Sigmoid colon (tissue), 7 donors: ENCODE data around the gene TCF7L2. TPM values are rescaled to one million over a fixed set of nuclear protein-coding genes. Genes with fewer than 3 reads are reported as not detected.

Source experiments
- DNase-seq: peaks from one replicate; pipeline ENCODE4 v3.0.0-alpha.2; 2019
- H3K27ac ChIP-seq, 4 donors: fragments of 200-600 bp; sonication (generic); one replicate each; pipeline ENCODE4 v1.5.1; 2016 to 2019; ENCODE audit warnings: mild to moderate bottlenecking in 1 of 4
- H3K27me3 ChIP-seq, 3 donors: fragments of 200-600 bp; sonication (generic); one replicate each; pipeline ENCODE4 v1.5.1; 2019; ENCODE audit warnings: mild to moderate bottlenecking in 1 of 3
- H3K36me3 ChIP-seq, 4 donors: fragments of 200-600 bp; sonication (generic); one replicate each; pipeline ENCODE4 v1.5.1; 2016 to 2019
- H3K4me1 ChIP-seq, 4 donors: fragments of 200-600 bp; sonication (generic); one replicate each; pipeline ENCODE4 v1.5.1; 2017 to 2019
- H3K4me3 ChIP-seq, 4 donors: fragments of 200-600 bp; sonication (generic); one replicate each; pipeline ENCODE4 v1.5.1; 2017 to 2019; ENCODE audit warnings: mild to moderate bottlenecking in 2 of 4, moderate library complexity in 1 of 4
- H3K9me3 ChIP-seq, 4 donors: fragments of 200-600 bp in 3 of 4; sonication (generic) in 3 of 4; one replicate each; pipeline versions ENCODE4 v1.5.1 to v1.6.1; 2013 to 2019
- EP300 ChIP-seq, 4 donors: sonication (generic); formaldehyde crosslinking; IDR thresholded peaks; one replicate each; pipeline ENCODE4 v1.6.1; 2017; ENCODE audit warnings: antibody characterized with exemption in 4 of 4
- POLR2A ChIP-seq, 2 donors: fragments of 450-650 bp; IDR thresholded peaks; one replicate each; pipeline ENCODE4 v1.6.1; 2016; ENCODE audit warnings: antibody characterized with exemption in 2 of 2, mild to moderate bottlenecking in 2 of 2, moderate library complexity in 2 of 2
- POLR2AphosphoS5 ChIP-seq, 4 donors: sonication (generic); formaldehyde crosslinking; IDR thresholded peaks; one replicate each; pipeline ENCODE4 v1.6.1; 2017; ENCODE audit warnings: antibody characterized with exemption in 4 of 4
- WGBS, 2 donors: extraction: QIAGEN DNeasy Blood & Tissue Kit; methylation state at CpG; one replicate each; pipeline ENCODE4 v1.1.7; 2013; 5-methylcytosine and 5-hydroxymethylcytosine counted together
- intact Hi-C: fragments of 100-400 bp; cut with DNase I; formaldehyde crosslinking; loops from one replicate; pipeline ENCODE4 v1.15.1; 2023
- polyA plus RNA-seq, 3 donors: library from polyadenylated mRNA; stranded (reverse); fragments of 200-250 nt; gene quantifications; one replicate each; pipeline ENCODE4 v1.2.3, GENCODE V29; 2013
- total RNA-seq, 4 donors: library from RNA; depleted of rRNA; stranded (reverse); fragments of >200 nt; gene quantifications; one replicate each; pipeline ENCODE4 v1.1.0, GENCODE V29; 2016
- TF ChIP-seq, protein P1 (sequence below), 4 experiments: fragments of 450-650 bp in 3 of 4; fragments of 200-600 bp in 1 of 4; IDR thresholded peaks; one replicate each; pipeline ENCODE4 v1.5.1; 2016 to 2019; ENCODE audit warnings: antibody characterized with exemption in 4 of 4, mild to moderate bottlenecking in 3 of 4, moderate library complexity in 2 of 4
- donor health status: healthy with polysubstance abuse.
- donor health status: Bipolar disorder and iron deficiency.
- donor health status: healthy.

TCF7L2 gene
- total and polyA plus RNA-seq, 7 donors, result 15.3 to 40.4 (median 30.0) TPM

DNA sequence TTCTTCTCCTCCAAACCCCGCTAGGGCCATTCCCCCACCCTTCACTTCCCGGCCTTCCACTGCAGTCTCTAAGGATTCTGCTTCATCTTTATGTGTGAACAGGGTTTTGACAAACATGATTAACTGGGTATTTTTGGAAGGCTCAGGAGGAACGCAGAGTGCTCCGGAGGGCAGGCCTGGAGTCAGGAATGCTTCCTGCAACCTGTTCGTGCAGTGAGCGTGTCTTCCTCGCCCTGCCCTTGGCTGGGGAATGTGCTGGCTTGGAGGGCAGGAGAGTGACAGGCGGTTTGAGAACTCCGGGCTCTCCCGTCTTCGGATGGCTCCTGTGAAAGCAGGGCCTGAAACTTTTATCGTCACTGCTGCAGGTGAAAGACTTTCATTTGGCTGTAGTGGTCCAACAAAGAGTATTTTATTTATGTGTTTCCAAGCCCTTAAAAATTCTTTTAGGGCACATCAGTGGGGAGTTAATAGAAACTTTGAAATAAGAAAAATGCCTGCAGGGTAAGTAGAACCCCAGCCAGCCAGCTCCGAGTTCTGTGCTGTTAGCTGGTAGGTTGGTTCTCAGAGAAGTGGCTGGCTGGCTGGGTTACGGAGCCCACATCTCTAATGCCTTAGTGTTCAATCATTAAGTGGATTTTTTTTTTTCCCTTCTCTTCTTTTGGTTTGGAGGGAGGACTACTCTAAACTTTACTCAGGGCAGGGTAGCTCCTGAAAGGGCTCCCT is 51.0 kb downstream of the TCF7L2 start:
- TF ChIP-seq, protein P1, sequence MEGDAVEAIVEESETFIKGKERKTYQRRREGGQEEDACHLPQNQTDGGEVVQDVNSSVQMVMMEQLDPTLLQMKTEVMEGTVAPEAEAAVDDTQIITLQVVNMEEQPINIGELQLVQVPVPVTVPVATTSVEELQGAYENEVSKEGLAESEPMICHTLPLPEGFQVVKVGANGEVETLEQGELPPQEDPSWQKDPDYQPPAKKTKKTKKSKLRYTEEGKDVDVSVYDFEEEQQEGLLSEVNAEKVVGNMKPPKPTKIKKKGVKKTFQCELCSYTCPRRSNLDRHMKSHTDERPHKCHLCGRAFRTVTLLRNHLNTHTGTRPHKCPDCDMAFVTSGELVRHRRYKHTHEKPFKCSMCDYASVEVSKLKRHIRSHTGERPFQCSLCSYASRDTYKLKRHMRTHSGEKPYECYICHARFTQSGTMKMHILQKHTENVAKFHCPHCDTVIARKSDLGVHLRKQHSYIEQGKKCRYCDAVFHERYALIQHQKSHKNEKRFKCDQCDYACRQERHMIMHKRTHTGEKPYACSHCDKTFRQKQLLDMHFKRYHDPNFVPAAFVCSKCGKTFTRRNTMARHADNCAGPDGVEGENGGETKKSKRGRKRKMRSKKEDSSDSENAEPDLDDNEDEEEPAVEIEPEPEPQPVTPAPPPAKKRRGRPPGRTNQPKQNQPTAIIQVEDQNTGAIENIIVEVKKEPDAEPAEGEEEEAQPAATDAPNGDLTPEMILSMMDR (IDR thresholded peaks at IDR 0.05), result peak in 3 of 4 experiments; percentile 24 to 39 (median 32)
- TF ChIP-seq POLR2A (IDR thresholded peaks at IDR 0.05), result no peak
- no peak for TF ChIP-seq EP300 (IDR thresholded peaks at IDR 0.05)
- peak in 2 of 4 donors; percentile 10 to 24 for TF ChIP-seq POLR2AphosphoS5 (IDR thresholded peaks at IDR 0.05)
- Histone ChIP-seq H3K36me3 (no peaks in the 10 kb centered on the region), H3K27me3 (no peaks in the 10 kb centered on the region), H3K9me3 (no peaks in the 10 kb centered on the region), H3K4me1 (peaks cover 0 to 87% (median 70%) of the 10 kb centered on the region in 4 donors), H3K4me3 (no peak overlapping the region), H3K27ac (peak overlapping the region; percentile 49 to 79 (median 71))
- intact Hi-C loops, result no loop called here
- WGBS, 2 donors, result 57 to 74% methylated on average over 14 of the region's 14 CpGs
- DNase-seq, result no peak

DNA sequence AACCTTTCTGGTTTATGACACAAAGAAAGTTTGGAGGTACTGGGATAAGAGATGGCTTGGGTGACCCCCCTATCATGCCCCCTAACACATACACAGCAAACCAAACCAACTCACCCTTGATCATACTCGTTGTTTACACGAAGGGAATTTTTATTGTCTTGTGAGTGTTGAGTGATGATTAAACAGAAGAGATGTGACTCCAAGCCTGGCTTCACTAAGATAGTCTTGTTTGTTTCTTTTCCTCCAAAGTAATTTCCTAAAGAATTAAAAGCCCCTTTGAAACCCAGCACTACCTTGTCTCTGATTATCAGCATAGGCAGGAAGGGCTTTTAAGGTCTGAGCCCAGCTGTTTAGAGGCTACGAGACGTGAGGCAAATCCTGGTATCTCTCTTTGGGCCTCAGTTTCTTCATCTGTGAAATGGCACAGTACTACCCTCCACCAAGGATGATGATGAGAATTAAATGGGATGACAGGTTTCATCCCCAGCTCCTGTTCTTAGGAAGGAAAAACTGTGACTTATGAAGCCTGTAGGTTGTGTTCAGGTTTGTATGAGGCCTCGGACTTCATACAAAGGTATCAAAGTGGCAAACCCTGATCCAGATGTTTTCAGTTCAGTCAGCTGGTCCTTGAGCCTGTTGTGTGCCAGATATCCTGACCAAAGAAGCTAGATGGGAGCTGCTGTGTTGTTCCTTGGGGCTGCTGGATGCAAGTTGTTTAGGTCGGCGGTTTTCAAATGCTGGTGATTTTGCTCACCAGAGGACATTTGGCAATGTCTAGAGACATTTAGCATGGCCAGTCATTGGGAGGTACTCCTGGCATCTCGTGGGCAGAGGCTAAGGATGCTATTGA is 51.8 kb downstream of the TCF7L2 start:
- DNase-seq, result no peak
- 70 to 84% methylated on average over 8 of the region's 8 CpGs for whole genome bisulfite sequencing, 2 donors
- H3K4me1 ChIP-seq, result peaks cover 0 to 95% (median 72%) of the 10 kb centered on the region in 4 donors
- no peak overlapping the region for H3K4me3 ChIP-seq
- H3K27ac ChIP-seq, result peak overlapping the region; percentile 49 to 79 (median 71)
- no peaks in the 10 kb centered on the region for H3K9me3 ChIP-seq
- TF ChIP-seq EP300 (IDR thresholded peaks at IDR 0.05), result no peak
- TF ChIP-seq POLR2AphosphoS5 (IDR thresholded peaks at IDR 0.05), result no peak
- TF ChIP-seq, protein P1 (IDR thresholded peaks at IDR 0.05), result no peak
- no peaks in the 10 kb centered on the region for H3K27me3 ChIP-seq
- intact Hi-C loops, result no loop called here
- no peaks in the 10 kb centered on the region for H3K36me3 ChIP-seq

- TF ChIP-seq POLR2AphosphoS5 (IDR thresholded peaks at IDR 0.05) (no peak), POLR2A (IDR thresholded peaks at IDR 0.05) (no peak), EP300 (IDR thresholded peaks at IDR 0.05) (no peak)
- TF ChIP-seq, protein P1 (IDR thresholded peaks at IDR 0.05), result no peak
- WGBS, 2 donors, result 88 to 92% methylated on average over 1 of the region's 1 CpG
- intact Hi-C loops, result no loop called here
Observed at GRCh38 chr10:113002449-113002777, 52.4 kb downstream of the TCF7L2 start.

DNA sequence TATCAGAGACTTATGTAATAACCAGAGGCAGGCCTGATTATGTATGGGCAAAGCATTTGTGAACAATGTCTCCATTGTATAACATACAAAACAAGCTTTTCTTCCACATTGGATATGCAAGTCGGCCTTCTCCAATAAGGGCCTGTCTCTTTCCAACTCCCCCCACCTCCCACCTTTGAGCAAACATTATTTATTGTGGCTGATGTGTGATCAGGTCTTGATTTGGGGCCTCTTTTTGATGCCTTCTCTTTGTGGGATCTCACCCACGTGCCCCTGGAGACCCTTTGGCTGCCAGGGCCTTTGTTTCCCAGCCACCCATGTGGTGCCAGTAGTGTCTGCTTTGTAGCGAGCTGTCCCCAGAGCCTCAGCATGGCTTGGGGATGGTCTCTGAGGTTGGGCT is 53.0 kb downstream of the TCF7L2 start:
- Histone ChIP-seq H3K4me3 (no peak overlapping the region), H3K36me3 (no peaks in the 10 kb centered on the region), H3K4me1 (peaks cover 0 to 99% (median 81%) of the 10 kb centered on the region in 4 donors), H3K9me3 (no peaks in the 10 kb centered on the region), H3K27ac (no peak overlapping the region), H3K27me3 (no peaks in the 10 kb centered on the region)
- DNase-seq, result no peak
- TF ChIP-seq POLR2A (IDR thresholded peaks at IDR 0.05), result no peak
- TF ChIP-seq POLR2AphosphoS5 (IDR thresholded peaks at IDR 0.05), result no peak
- TF ChIP-seq EP300 (IDR thresholded peaks at IDR 0.05), result no peak
- TF ChIP-seq, protein P1 (IDR thresholded peaks at IDR 0.05), result no peak
- 86% methylated on average over 3 of the region's 3 CpGs for WGBS, 2 donors
- intact Hi-C loops, result no loop called here

More at GRCh38 chr10:113002449-113002777, 52.4 kb downstream of the TCF7L2 start:
- H3K4me3 ChIP-seq, result no peak overlapping the region
- peaks cover 0 to 99% (median 77%) of the 10 kb centered on the region in 4 donors for H3K4me1 ChIP-seq
- peak overlapping the region in 1 of 4 donors; percentile 79 for H3K27ac ChIP-seq
- no peaks in the 10 kb centered on the region for H3K27me3 ChIP-seq
- H3K36me3 ChIP-seq, result no peaks in the 10 kb centered on the region
- H3K9me3 ChIP-seq, result no peaks in the 10 kb centered on the region
- DNase-seq, result no peak
